ENCODE data around the gene SCGB1D1.
"Not testable (repeated sequence)": the region's sequence is repeated elsewhere in the genome, so short reads cannot be mapped to it uniquely, and the experiment has no call there.

SCGB1D1 gene

DNA sequence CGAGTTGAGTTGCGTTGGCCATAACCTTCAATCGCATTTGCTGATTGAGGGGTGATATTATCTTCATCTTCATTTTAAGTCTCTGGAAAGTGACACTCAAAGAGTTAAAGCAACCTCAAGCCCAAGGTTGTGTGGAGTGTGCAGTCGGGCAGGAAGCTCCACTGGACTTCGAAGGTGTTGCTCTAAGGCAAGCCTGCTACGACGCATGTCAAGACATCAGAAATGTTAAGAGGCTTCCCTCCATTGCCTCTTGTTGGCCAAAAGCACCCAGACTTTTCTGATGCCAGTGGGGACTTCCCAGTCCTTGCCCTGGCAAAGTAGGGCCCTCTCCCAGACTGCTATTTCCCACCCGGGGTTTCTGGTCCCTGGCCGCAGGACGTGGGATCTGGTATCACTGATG is 23.6 kb upstream of the SCGB1D1 start:
- FAIRE-seq (no peak), DNase-seq (ENCODE audit: low spot score) (no peak)

DNA sequence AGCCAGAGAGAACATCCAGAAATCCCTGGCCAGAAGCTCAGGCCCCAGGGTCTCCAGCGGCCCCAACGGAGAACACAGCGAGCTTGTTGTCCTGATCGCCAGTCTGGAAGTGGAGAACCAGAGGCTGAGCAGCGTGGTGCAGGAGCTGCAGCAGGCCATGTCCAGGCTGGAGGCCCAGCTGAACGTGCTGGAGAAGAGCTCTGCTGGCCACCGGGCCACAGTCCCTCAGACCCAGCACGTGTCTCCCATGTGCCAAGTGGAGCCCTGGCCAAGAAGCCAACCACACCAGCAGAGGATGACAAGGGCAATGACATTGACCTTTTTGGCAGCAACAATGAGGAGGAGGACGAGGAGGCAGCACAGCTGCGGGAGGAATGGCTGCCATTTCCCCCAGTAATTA is 20.6 kb upstream of the SCGB1D1 start:
- FAIRE-seq: no peak

DNA sequence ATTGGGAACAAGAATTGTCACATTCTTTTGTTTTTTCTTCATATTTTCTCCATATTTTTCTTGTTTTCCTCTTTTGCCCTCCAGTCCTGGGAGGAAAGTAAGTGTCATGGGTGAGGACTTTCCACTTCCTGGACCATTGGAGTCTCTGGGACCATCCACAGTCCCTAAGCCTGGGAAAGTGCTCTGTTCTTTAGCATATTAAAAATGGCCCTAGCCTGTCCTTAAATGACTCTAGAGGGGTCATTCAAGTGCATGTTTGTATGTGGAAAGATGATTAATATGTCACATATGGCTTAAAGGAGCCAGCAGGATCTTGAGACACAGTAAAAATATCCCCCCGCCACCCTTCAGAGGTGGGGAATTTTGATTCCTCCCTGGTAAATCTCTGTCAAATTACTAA is 20.1 kb upstream of the SCGB1D1 start:
- FAIRE-seq: no peak
- no peak for DNase-seq (ENCODE audit: low spot score)

More for the DNA sequence above, 20.6 kb upstream of the SCGB1D1 start:
- no peak for DNase-seq (ENCODE audit: low spot score)

DNA sequence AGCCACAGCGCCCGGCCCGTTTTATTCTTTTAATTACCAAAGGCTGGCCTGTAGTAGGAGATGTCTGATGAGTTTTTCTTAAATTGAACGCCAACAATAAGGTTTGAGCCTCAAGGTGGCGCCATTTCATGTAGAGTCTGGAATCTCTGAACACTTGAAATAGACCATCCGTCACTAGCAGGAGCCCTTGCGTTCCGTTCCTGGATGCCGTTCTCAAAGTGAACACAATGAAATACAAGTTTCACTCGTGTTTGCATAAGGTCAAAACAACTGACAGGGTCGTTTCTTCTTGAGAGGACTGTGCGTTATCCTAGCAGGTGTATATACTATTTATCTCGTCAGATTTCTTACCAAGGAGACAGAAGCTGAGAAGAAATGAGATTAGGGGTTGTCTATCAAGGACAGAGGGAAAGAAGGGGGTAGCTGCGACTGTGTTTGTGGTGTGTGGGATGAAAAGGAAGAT is 18.7 kb upstream of the SCGB1D1 start:
- FAIRE-seq (no peak), DNase-seq (ENCODE audit: low spot score) (peak; percentile 74)

DNA sequence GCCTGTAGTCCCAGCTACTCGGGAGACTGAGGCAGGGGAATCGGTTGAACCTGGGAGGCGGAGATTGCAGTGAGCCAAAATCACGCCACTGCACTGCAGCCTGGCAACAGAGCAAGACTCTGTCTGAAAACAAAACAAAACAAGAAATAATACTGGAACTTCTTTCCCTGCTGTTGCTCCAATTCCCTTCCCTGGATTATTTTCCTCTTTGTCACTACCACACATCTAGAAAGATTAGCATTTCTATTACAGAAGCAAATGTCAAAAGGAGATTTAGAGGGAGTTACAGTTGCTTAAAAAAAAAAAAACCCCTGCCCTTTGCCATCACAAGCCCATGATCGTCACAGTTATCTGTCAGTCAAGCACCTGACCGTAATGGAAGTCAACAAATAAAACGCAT is 17.7 kb upstream of the SCGB1D1 start:
- DNase-seq (ENCODE audit: low spot score) (no peak), FAIRE-seq (no peak)

DNA sequence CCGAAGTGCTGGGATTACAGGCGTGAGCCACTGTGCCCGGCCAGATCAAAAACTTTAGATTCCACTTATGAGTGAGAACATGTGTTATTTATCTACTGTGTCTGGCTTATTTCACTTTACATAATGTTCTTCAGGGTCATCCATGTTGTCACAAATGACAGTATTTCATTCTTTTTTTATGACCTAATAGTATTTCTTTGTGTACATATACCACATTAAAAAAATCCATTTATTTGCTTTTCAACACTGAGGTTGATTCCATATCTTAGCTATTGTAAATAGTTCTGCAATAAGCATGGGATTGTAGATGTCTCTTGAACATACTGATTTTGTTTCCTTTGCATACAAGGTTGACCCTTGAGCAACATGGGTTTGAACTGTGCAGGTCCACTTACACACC is 13.2 kb upstream of the SCGB1D1 start:
- no peak for FAIRE-seq
- no peak for DNase-seq (ENCODE audit: low spot score)

DNA sequence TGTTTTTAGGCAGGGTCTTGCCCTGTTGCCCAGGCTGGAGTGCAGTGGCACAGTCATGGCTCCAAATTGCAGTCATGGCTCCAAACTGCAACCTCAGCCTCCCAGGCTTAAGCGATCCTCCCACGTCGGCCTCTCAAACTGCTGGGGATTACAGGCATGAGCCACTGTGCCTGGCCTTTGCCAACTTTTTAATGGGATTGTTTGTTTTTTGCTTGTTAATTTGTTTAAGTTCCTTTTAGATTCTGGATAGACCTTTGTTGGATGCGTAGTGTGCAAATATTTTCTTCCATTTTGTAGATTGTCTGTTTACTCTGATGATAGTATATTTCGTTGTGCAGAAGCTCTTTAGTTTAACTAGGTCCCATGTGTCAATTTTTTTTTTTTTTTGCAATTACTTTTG is 10.0 kb upstream of the SCGB1D1 start:
- FAIRE-seq (no peak), DNase-seq (ENCODE audit: low spot score) (no peak)

DNA sequence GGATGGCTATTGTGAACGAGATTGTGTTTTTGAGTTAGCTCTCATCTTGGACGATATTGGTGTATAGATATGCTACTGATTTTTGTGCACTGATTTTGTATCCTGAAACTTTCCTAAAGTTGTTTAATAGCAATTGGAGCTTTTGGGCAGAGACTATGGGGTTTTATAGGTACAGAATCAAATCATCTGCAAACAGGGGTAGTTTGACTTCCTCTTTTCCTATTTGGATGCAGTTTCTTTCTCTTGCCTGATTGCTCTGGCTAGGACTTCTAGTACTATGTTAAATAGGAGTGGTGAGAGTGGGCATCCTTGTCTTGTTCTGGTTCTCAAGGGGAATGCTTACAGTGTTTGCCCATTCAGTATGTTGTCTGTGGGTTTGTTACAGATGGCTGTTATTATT is 8.9 kb upstream of the SCGB1D1 start:
- no peak for FAIRE-seq
- DNase-seq (ENCODE audit: low spot score): no peak

DNA sequence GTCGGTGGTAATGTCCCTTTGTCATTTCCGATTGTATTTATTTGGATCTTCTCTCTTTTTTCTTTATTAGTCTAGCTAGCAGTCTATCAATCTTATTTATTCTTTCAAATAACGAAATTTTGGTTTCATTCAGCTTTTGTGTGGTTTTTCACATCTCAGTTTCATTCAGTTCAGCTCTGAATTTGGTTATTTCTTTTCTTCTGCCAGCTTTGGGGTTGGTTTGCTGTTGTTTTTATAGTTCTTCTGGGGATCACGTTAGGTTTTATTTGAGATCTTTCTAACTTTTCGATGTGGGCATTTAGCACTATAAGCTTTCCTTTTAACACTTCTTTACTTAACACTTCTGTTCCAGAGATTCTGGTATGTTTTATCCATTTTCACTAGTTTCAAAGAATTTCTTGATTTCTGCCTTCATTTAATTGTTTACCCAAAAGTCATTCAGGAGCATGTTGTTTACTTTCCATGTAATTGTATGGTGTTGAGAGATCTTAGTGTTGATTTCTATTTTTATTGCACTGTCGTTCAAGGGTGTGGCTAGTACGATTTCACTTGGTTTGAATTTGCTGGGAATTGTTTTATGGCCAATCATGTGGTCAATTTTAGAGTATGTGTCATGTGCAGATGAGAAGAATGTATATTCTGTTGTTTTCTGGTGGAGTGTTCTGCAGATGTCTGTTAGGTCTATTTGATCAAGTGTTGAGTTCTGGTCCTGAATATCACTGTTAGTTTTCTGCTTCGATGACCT is 7.7 kb upstream of the SCGB1D1 start:
- DNase-seq (ENCODE audit: low spot score) (no peak), FAIRE-seq (no peak)

DNA sequence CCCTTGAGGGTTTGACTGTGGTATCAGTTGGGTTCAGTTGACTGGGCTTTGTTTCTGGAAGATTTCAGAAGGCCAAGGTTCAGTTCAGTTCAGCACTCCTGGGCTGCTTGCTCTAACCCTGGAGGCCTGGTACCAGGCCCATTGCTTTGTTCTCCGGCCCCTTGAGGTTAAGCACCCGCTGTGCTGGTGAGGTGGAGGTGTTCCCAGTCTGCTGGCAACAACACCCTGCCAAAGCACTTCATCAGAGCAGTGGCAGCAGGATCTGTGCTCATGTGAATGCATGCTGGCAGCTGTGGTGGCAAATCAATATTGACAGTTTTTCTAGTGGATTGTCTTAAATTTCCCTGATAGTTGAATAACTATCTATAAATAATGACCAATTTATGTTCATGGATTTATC is 3.8 kb upstream of the SCGB1D1 start:
- DNase-seq (ENCODE audit: low spot score) (no peak), FAIRE-seq (no peak)

DNA sequence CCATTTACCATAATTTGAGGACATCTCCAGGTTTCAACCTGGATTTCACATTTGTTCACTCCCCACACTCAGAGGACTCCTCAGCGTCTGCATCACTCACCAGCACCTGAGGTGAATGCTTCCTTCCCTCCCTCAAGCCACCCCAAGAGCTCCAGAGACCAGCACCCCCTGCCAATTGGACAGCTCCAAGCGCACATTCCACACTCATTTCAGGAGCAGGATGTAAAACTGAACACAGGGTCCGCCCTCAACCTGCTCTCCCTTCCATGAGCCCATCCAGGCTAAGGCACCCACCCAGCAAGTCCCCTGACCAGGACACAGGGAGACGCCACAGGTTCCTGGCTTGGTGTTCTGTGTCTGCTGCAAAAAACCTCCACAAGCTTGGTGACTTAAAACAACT is 3.9 kb downstream of the SCGB1D1 start:
- FAIRE-seq: no peak
- DNase-seq (ENCODE audit: low spot score): peak; percentile 35

DNA sequence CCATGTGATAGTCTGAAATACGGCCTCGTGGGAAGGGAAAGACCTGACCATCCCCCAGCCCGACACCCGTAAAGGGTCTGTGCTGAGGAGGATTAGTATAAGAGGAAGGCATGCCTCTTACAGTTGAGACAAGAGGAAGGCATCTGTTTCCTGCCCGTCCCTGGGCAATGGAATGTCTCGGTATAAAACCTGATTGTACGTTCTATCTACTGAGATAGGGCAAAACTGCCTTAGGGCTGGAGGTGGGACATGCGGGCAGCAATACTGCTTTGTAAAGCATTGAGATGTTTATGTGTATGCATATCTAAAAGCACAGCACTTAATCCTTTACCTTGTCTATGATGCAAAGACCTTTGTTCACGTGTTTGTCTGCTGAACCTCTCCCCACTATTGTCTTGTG is 5.0 kb downstream of the SCGB1D1 start:
- not testable (repeated sequence) for DNase-seq (ENCODE audit: low spot score)

DNA sequence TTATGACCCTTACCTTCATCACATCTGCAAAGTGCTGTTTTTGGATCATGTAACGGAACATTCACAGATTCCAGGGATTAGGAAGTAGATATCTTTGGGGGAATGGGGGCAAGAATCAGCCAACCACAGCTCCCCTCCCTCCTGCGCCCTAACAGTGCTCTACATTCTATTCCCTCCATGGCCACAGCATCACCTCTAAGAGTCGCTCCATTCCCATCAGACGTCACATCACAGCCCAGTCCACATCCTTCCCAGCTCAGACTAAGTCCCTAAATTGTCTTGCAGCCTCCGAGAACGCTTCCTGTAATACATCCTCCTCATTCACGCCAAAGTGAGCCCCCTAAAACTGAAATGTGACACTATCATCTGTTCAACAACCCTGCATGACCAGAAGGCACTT is 5.9 kb downstream of the SCGB1D1 start:
- FAIRE-seq (no peak), DNase-seq (ENCODE audit: low spot score) (no peak)

More for the DNA sequence above, 5.0 kb downstream of the SCGB1D1 start:
- not testable (repeated sequence) for FAIRE-seq

DNA sequence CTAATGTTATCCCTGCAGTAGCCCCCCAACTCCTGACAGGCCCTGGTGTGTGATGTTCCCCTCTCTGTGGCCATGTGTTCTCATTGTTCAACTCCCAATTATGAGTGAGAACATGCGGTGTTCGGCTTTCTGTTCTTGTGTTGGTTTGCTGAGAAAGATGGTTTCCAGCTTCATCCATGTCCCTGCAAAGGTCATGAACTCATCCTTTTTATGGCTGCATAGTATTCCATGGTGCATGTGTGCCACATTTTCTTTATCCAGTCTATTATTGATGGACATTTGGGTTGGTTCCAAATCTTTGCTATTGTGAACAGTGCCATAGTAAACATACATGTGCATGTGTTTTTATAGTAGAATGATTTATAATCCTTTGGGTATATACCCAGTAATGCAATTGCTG is 7.4 kb downstream of the SCGB1D1 start:
- not testable (repeated sequence) for DNase-seq (ENCODE audit: low spot score); FAIRE-seq

DNA sequence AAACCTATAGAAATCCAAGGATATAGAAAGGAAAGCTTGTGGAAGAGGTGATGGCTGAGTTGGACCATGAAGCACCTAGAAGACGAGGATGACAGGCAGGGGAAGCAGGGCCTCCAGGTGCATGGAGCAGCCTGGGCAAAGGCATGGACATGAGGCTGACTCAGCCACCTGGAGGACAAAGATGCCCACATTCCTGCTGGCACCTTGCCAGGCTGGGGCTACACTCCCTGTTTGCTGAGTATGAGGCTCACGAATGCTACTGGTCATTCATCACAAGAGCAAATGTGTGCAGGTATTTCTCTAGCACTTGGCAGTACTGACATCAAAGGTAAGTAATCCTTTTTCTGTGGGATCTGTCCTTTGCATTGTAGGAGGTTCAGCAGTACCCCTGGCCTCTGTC is 11.4 kb downstream of the SCGB1D1 start:
- peak; percentile 61 for DNase-seq (ENCODE audit: low spot score)
- FAIRE-seq: peak; percentile 77

DNA sequence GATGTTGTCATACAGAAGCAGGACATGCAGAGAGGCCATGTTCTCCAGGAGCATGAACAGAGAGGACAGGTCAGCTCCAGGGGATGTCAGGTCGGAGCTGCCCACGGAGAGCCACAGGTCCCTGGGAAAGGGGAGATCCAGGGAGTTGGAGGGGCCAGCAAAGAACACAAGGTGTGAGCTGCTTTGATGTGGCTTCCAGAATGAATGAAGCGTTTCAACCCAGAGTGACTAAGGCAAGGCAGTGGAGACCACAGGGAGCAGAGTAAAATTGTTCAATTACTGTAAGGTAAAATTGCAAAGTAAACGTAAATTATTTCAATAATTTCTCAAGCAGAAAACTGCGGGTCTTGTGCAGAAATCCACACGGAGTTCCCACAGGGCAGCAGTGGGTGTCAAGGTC is 12.9 kb downstream of the SCGB1D1 start:
- FAIRE-seq (no peak), DNase-seq (ENCODE audit: low spot score) (no peak)

DNA sequence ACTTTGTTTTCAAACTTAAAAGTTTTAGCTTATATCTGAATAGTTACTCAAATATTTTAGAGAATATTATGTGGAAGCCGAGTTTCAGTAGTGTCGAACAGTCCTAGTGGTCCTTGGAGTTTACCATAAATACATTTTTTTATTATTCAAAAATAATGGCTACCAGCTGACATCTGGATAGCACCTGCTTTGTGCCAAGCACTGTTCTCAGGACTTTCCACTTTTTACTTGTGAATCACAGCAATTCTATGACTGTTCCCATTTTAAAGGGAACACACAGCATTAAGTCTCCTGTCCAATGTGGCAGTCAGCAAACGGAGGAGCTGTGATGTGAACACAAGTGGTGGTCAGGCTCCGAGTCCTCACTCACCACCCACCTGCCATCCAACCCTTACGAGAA is 14.4 kb downstream of the SCGB1D1 start:
- DNase-seq (ENCODE audit: low spot score): no peak
- FAIRE-seq: no peak

DNA sequence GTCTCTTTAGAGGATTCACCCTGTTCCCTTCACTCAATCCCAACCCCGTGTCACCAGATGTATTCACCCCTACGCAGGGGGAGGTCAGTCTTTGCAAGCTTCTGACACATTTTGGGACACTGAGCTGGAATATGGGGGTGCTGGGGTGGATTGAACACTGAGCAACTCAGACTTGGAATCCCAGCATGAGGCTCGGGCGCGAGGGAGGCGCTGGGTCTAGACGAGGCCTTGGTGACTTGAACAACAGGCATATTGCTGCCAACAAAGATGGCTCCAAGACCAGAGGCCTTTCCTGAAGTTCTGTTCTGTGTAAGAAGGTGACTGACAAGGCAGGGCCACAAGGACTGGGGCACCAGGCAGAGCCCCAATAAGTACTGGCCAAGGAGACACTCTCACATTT is 15.4 kb downstream of the SCGB1D1 start:
- no peak for FAIRE-seq
- no peak for DNase-seq (ENCODE audit: low spot score)

DNA sequence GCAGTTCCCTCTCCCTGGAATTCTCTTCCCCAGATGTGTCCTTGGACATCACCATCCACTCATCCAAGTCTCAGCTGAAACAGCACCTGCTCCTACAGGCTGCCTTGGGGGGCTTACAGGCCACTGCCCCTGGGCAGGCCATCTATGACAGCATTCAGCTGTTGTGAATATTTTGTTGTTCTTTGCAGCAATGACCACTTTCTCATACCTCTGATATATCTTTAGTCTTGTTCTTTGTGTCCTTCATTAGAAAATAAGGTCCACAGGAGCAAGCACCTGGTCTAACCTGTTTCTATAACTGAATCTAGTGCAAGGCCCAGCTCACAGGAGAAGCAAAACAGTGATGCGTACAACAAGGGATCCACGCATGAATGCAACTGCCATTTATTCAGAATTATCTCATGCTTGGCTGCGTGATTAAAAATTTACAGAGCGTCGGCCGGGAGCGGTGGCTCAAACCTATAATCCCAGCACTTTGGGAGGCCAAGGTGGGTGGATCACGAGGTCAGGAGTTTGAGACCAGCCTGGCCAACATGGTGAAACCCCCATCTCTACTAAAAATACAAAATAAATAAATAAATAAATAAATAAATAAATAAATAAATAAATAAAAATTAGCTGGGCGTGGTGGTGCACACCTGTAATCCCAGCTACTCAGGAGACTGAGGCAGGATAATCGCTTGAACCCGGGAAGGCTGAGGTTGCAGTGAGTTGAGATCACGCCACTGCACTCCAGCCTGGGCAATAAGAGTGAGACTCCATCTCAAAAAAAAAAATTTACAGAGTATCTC is 16.5 kb downstream of the SCGB1D1 start:
- FAIRE-seq; DNase-seq (ENCODE audit: low spot score): not testable (repeated sequence)

DNA sequence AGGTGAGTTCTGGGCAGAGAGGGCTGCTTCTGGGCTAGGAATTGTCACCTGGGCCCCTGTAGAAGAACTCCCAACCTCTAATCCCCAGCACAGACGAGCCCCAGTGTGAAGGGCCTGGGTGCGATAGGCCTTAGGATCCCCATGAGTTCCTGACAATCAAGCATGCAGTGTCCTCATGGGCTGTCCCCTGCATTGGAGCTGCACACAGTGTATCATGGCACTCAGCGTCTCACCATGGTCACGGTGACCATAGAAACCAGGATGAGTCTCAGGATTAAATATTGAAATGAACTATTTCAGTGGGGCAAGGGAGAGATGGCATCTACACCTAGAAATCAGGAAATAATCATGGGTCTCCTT is 18.7 kb downstream of the SCGB1D1 start:
- DNase-seq (ENCODE audit: low spot score) (no peak), FAIRE-seq (no peak)

DNA sequence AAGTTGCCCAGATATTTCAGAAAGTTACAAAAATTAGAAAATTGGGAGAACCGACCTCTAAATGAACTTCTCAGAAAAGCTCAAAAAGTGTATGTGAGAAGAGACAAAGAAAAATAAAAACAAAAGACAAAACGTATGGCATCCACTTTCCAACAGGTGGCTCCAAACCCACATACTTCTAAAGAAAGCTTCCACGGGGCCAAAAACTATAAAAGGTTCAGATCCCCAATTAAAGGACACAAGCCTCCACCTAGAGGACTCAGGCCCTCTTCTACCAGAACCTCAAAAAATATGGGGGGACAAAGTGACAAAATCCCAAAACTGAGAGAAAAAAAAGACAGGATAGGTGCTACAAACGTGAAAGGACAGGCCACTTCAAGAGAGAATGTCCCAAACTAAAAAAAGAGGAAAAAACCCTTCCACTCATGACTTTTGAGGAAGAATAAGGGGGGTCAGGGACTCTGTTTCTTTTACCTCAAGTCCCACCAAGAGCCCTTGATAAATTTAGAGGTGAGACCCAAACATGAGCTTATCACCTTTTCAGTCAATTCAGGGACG is 27.3 kb downstream of the SCGB1D1 start:
- FAIRE-seq (no peak), DNase-seq (ENCODE audit: low spot score) (peak; percentile 46)

DNA sequence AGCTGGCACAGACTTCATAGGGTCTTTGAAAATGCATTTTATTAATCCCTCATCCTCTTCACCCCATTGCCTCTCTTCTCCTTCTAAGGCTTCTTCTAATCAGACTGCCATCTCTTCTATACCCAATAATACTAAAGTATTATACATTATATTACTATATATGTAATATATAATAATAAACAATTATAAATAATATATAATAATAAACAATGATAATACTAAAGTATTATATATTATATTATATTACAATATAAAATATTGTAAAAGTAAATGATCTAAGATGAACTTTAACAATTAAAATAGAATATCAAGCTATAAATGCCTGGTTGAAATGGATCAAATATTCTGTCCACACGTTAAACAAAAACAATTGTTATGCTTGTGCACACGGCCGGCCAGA is 31.5 kb downstream of the SCGB1D1 start:
- FAIRE-seq (no peak), DNase-seq (ENCODE audit: low spot score) (no peak)

DNA sequence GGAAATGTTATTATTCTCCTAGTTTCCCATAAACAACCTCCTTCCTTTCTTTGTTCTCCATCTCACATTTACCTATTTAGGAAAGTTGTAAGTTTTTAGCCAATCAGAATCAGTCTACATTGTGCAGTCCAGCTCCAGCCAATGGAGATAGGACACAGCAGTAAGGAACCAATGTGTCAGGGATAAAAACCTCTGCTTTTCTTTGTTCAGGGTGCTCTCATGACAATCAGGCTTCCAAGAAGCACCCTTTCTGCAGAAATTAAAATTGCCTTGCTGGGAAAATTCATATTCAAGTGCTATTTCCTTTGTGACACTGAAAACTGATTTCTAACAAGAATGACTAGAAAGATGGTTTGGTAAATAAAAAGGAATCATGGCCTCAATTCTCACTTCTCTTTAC is 33.1 kb downstream of the SCGB1D1 start:
- DNase-seq (ENCODE audit: low spot score) (no peak), FAIRE-seq (no peak)
